D341Med (cell line): Measurements from ENCODE around the gene MAST4.

Source experiments
- DNase-seq: peaks from one replicate; pipeline ENCODE4 v3.0.0; 2012; ENCODE audit warnings: low spot score

MAST4 gene

GRCh38 chr5:67214036-67214435, 617.8 kb downstream of the MAST4 start:
- no peak for DNase-seq

DNA sequence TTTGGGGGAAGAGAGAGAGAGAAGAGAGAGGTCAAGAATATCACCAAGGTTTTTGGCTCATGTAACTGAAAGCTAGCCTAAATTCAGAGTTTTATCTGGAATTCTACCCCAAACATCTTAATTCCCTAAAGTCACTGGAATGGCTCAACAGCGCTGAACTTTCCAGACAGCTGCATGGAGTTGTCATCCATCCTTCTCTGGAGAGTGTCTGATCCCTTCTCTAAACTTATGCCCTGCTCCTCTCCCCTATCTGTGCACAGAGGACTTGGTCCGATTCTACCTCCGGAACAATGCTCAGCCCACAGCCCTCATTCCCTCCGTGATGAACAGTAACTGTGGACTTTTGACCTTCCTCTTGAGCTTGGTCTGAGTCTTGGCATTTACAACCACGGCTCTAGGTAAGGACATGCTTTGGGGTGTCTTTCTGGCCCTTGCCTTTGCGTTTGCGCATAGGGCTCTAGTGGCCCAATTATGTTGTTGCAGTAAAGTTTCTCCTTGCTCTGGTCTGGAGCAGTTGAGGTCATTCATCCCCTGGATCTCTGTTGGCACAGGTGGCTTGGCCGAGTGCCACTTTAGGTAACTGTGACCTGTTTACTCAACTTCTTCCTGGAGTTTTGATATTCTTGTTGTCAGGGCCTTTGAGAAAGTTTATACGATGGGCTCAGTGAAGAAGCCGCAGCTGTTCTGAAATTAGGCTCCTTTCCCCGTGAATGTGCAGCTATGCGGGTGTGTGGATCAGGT, 618.7 kb downstream of the MAST4 start:
- DNase-seq = no peak

DNA sequence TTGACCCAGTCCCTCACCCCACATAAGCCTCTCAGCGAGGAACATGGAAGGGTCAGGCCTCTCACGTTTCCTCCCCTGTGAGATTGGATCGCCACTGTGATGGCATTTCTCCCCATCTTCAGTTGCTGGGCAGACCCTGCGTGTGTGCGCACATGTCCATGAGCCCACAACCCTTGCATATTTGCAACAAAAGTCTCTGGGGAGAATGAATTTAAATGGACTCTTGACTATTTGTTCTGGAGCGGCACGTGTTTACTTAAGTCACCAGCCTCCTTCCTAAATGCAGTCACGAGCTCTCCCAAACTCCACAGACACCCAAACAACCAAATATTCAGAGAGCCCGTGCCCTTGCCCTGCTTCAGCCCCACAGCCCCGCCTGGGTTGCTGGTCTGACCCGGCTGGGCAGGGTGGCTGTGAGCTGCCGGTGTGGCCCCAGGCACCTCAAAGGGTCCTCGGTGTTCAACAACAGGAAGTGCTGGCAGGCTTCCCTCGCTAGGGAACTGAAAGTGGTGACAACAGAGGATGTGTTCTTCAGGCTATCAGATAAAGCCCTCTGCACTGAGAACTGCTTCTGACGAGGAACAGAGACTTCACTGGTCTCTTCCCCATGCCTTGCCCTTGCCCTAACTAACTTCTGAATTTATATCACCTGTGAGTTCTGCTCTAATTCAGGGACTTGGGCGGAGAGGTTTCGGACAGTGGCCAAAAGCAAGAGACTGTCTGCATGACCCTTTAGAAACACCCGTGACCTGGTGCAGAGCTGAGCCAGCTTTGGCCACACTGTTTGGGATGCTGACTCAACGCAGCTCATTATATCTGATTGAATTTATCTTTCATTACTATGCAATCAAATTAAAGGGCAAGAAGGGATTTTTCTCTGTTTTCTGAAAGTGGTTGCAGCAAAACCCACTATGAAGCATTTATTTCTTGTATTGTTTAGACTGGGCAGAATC, 619.6 kb downstream of the MAST4 start:
- DNase-seq = no peak

DNA sequence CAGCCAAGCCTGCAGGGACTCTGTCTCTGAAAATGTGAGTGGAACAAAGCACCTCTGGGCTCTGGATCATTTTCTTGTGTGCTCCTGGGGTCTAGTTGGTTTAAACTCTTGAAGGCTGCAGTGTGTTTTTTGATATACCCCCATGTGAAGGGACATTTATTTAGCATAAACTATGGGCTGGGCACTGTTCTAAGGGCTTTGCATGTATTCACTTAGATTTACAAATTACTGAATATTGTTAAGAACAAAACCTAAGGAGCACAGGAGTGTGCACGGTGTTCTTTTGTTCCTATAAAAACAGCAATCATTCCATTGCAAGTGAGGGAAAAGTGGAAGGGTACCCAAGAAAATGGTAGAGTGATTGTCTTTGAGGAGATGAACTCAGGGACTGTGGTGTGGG, 620.4 kb downstream of the MAST4 start:
- no peak for DNase-seq
